ENCODE results near the gene ARHGEF6. TPM values are rescaled to one million over a fixed set of nuclear protein-coding genes. Genes with fewer than 3 reads are reported as not detected.

Gene ARHGEF6
- 1 to 10 TPM; 5.7 to 6.8 TPM for total RNA-seq
- 7.0 TPM for polyA plus RNA-seq (ENCODE audit: insufficient read depth, low read depth, low replicate concordance)
- long read RNA-seq, donor 1, full-length matches to known transcripts, result 1 of 1 reads
- long read RNA-seq, donor 1, partial matches to known transcripts, result 0 of 1 reads
- long read RNA-seq, donor 1, other reads (novel, unspliced or antisense), result 0 of 1 reads
- long read RNA-seq, donor 2, full-length matches to known transcripts, result 1 of 1 reads
- long read RNA-seq, donor 2, partial matches to known transcripts, result 0 of 1 reads
- long read RNA-seq, donor 2, other reads (novel, unspliced or antisense), result 0 of 1 reads

GRCh38 chrX:136780763-136781162, at the start of gene ARHGEF6:
Gene ARHGEF6, minus strand, starts transcription at chrX:136780932. Its CDS starts 50 bp downstream, at chrX:136780882.
- WGBS, 2 donors, result 31 to 34% methylated on average over 10 of the region's 10 CpGs
- no peaks in the 10 kb centered on the region for H3K36me3 ChIP-seq (ENCODE audit: low read depth, missing control alignments)
- peak within 1 kb of the TSS in 1 of 2 donors; percentile 53 for H3K27ac ChIP-seq
- H3K4me1 ChIP-seq, result no peaks in the 10 kb centered on the region
- DNase-seq, result peak; percentile 15
- TF ChIP-seq CTCF (IDR thresholded peaks at IDR 0.05) (no peak), POLR2A (IDR thresholded peaks at IDR 0.05) (no peak)
- peak within 1 kb of the TSS; percentile 12 to 13 for H3K4me3 ChIP-seq
- intact Hi-C loops (cut with DNase I; ENCODE audit: low total_unique reads), result no loop called here
- H3K9me3 ChIP-seq, result no peaks in the 10 kb centered on the region
- no peaks in the 10 kb centered on the region for H3K27me3 ChIP-seq

- H3K27ac ChIP-seq, result no peak overlapping the region
- H3K4me1 ChIP-seq, result no peaks in the 10 kb centered on the region
- H3K9me3 ChIP-seq, result no peaks in the 10 kb centered on the region
- H3K4me3 ChIP-seq, result no peak overlapping the region
- DNase-seq, result no peak
- no peaks in the 10 kb centered on the region for H3K27me3 ChIP-seq
- TF ChIP-seq POLR2A (IDR thresholded peaks at IDR 0.05) (no peak), CTCF (IDR thresholded peaks at IDR 0.05) (no peak)
- intact Hi-C loops (cut with DNase I; ENCODE audit: low total_unique reads), result no loop called here
- no peaks in the 10 kb centered on the region for H3K36me3 ChIP-seq (ENCODE audit: low read depth, missing control alignments)
- 77 to 85% methylated on average over 5 of the region's 5 CpGs for WGBS, 2 donors
Observed at GRCh38 chrX:136829413-136829812, 48.7 kb upstream of the ARHGEF6 start.

GRCh38 chrX:136828830-136829229, 48.1 kb upstream of the ARHGEF6 start:
- Histone ChIP-seq H3K36me3 (ENCODE audit: low read depth, missing control alignments) (no peaks in the 10 kb centered on the region), H3K4me1 (no peaks in the 10 kb centered on the region), H3K9me3 (no peaks in the 10 kb centered on the region), H3K4me3 (no peak overlapping the region), H3K27me3 (no peaks in the 10 kb centered on the region), H3K27ac (no peak overlapping the region)
- no peak for DNase-seq
- WGBS, 2 donors, result 71 to 75% methylated on average over 1 of the region's 1 CpG
- intact Hi-C loops (cut with DNase I; ENCODE audit: low total_unique reads), result no loop called here
- TF ChIP-seq CTCF (IDR thresholded peaks at IDR 0.05), result no peak
- TF ChIP-seq POLR2A (IDR thresholded peaks at IDR 0.05), result no peak

GRCh38 chrX:136827026-136827425, 46.3 kb upstream of the ARHGEF6 start:
- Histone ChIP-seq H3K9me3 (no peaks in the 10 kb centered on the region), H3K27ac (no peak overlapping the region), H3K4me3 (no peak overlapping the region), H3K4me1 (no peaks in the 10 kb centered on the region), H3K27me3 (no peaks in the 10 kb centered on the region), H3K36me3 (ENCODE audit: low read depth, missing control alignments) (no peaks in the 10 kb centered on the region)
- no peak for DNase-seq
- TF ChIP-seq POLR2A (IDR thresholded peaks at IDR 0.05) (no peak), CTCF (IDR thresholded peaks at IDR 0.05) (no peak)
- WGBS, 2 donors, result 56 to 57% methylated on average over 2 to 3 of the region's 3 CpGs
- intact Hi-C loops (cut with DNase I; ENCODE audit: low total_unique reads), result no loop called here

- TF ChIP-seq POLR2A (IDR thresholded peaks at IDR 0.05) (no peak), CTCF (IDR thresholded peaks at IDR 0.05) (no peak)
- H3K4me1 ChIP-seq, result no peaks in the 10 kb centered on the region
- no peak overlapping the region for H3K27ac ChIP-seq
- no peaks in the 10 kb centered on the region for H3K27me3 ChIP-seq
- no peak for DNase-seq
- intact Hi-C loops (cut with DNase I; ENCODE audit: low total_unique reads), result no loop called here
- WGBS, 2 donors, result 88 to 100% methylated on average over 1 to 2 of the region's 2 CpGs
- H3K9me3 ChIP-seq, result no peaks in the 10 kb centered on the region
- H3K36me3 ChIP-seq (ENCODE audit: low read depth, missing control alignments), result no peaks in the 10 kb centered on the region
- no peak overlapping the region for H3K4me3 ChIP-seq
Observed at GRCh38 chrX:136825771-136826170, 45.0 kb upstream of the ARHGEF6 start.
